Measurements from ENCODE around the gene NDE1. TPM values are rescaled to one million over a fixed set of nuclear protein-coding genes. Genes with fewer than 3 reads are reported as not detected.

NDE1 gene
- total RNA-seq, 4 donors from 2014 or later = 22.4 to 40.6 (median 31.4) TPM

- DNase-seq = no peak
- no peak for TF ChIP-seq CTCF (IDR thresholded peaks at IDR 0.05)
- TF ChIP-seq POLR2A (IDR thresholded peaks at IDR 0.05) = no peak
- Histone ChIP-seq H3K27me3 (no peaks in the 10 kb centered on the region), H3K36me3 (peaks cover 0 to 59% (median 0%) of the 10 kb centered on the region in 3 donors), H3K9me3 (peaks cover 0 to 6% (median 3%) of the 10 kb centered on the region in 3 donors), H3K27ac (no peak overlapping the region), H3K4me1 (no peaks in the 10 kb centered on the region), H3K4me3 (no peak overlapping the region)
- 83 to 94% methylated on average over 11 to 12 of the region's 13 CpGs for WGBS, 2 donors
- intact Hi-C loops (cut with DNase I) = no loop called here
These were observed 91.3 kb downstream of the NDE1 start for GRCh38 chr16:15741207-15741871.

- no peak for DNase-seq
- Histone ChIP-seq H3K27ac (no peak overlapping the region), H3K27me3 (no peaks in the 10 kb centered on the region), H3K4me3 (no peak overlapping the region), H3K36me3 (peaks cover 0 to 52% (median 0%) of the 10 kb centered on the region in 3 donors), H3K9me3 (peaks cover 0 to 6% (median 3%) of the 10 kb centered on the region in 3 donors), H3K4me1 (no peaks in the 10 kb centered on the region)
- intact Hi-C loops (cut with DNase I) = no loop called here
- 92 to 93% methylated on average over 2 of the region's 2 CpGs for WGBS, 2 donors
- TF ChIP-seq CTCF (IDR thresholded peaks at IDR 0.05) (no peak), POLR2A (IDR thresholded peaks at IDR 0.05) (no peak)
These were observed 92.7 kb downstream of the NDE1 start for GRCh38 chr16:15742716-15743115.

- H3K36me3 ChIP-seq = peaks cover 0 to 50% (median 0%) of the 10 kb centered on the region in 3 donors
- no peaks in the 10 kb centered on the region for H3K4me1 ChIP-seq
- intact Hi-C loops (cut with DNase I) = no loop called here
- WGBS, 2 donors = 70 to 83% methylated on average over 1 of the region's 1 CpG
- no peak overlapping the region for H3K4me3 ChIP-seq
- H3K27ac ChIP-seq = no peak overlapping the region
- TF ChIP-seq CTCF (IDR thresholded peaks at IDR 0.05) (no peak), POLR2A (IDR thresholded peaks at IDR 0.05) (no peak)
- H3K27me3 ChIP-seq = no peaks in the 10 kb centered on the region
- peaks cover 0 to 6% (median 3%) of the 10 kb centered on the region in 3 donors for H3K9me3 ChIP-seq
- no peak for DNase-seq
These were observed 93.6 kb downstream of the NDE1 start for GRCh38 chr16:15743657-15744056.

GRCh38 chr16:15746332-15746731 is 96.3 kb downstream of the NDE1 start:
- WGBS, 2 donors = 88 to 90% methylated on average over 6 of the region's 6 CpGs
- Histone ChIP-seq H3K27me3 (no peaks in the 10 kb centered on the region), H3K36me3 (peaks cover 0 to 26% (median 0%) of the 10 kb centered on the region in 3 donors), H3K9me3 (no peaks in the 10 kb centered on the region), H3K27ac (peak overlapping the region in 1 of 4 donors; percentile 7), H3K4me1 (no peaks in the 10 kb centered on the region), H3K4me3 (no peak overlapping the region)
- intact Hi-C loops (cut with DNase I) = no loop called here
- TF ChIP-seq POLR2A (IDR thresholded peaks at IDR 0.05) (no peak), CTCF (IDR thresholded peaks at IDR 0.05) (no peak)
- DNase-seq = no peak

- Histone ChIP-seq H3K27ac (peak overlapping the region in 1 of 4 donors; percentile 2), H3K9me3 (no peaks in the 10 kb centered on the region), H3K4me1 (no peaks in the 10 kb centered on the region), H3K4me3 (no peak overlapping the region), H3K27me3 (no peaks in the 10 kb centered on the region), H3K36me3 (peaks cover 0 to 21% (median 0%) of the 10 kb centered on the region in 3 donors)
- intact Hi-C loops (cut with DNase I) = no loop called here
- 80 to 100% methylated on average over 1 of the region's 14 CpGs for WGBS, 2 donors
- DNase-seq = no peak
- no peak for TF ChIP-seq POLR2A (IDR thresholded peaks at IDR 0.05)
- TF ChIP-seq CTCF (IDR thresholded peaks at IDR 0.05) = no peak
These were observed 97.9 kb downstream of the NDE1 start for GRCh38 chr16:15747937-15748336.
